ENCODE measurements around the gene COMT. TPM values are rescaled to one million over a fixed set of nuclear protein-coding genes. Genes with fewer than 3 reads are reported as not detected.

Gene COMT
- total RNA-seq, 1 donor from 2014 or later: 186 TPM

GRCh38 chr22:20009018-20009491, 67.5 kb downstream of the COMT start:
- Mint-ChIP-seq H3K27me3 (ENCODE audit: low read depth) (no peaks in the 10 kb centered on the region), H3K36me3 (ENCODE audit: low read depth) (peaks cover 4% of the 10 kb centered on the region), H3K4me3 (ENCODE audit: unreplicated experiment) (no peak overlapping the region), H3K4me1 (ENCODE audit: low read depth) (no peaks in the 10 kb centered on the region), H3K27ac (ENCODE audit: unreplicated experiment) (no peak overlapping the region), H3K9me3 (ENCODE audit: low read depth) (peaks cover 9% of the 10 kb centered on the region)
- TF ChIP-seq CTCF (IDR thresholded peaks at IDR 0.05): no peak
- DNase-seq (ENCODE audit: low spot score): peak; percentile 77

- no peaks in the 10 kb centered on the region for H3K27me3 Mint-ChIP-seq (ENCODE audit: low read depth)
- H3K4me1 Mint-ChIP-seq (ENCODE audit: low read depth): no peaks in the 10 kb centered on the region
- no peak for TF ChIP-seq CTCF (IDR thresholded peaks at IDR 0.05)
- H3K4me3 Mint-ChIP-seq (ENCODE audit: unreplicated experiment): no peak overlapping the region
- no peaks in the 10 kb centered on the region for H3K36me3 Mint-ChIP-seq (ENCODE audit: low read depth)
- no peak overlapping the region for H3K27ac Mint-ChIP-seq (ENCODE audit: unreplicated experiment)
- peak; percentile 77 for DNase-seq (ENCODE audit: low spot score)
- H3K9me3 Mint-ChIP-seq (ENCODE audit: low read depth): peaks cover 2% of the 10 kb centered on the region
These were observed 68.2 kb downstream of the COMT start for GRCh38 chr22:20009582-20010306.

GRCh38 chr22:20010307-20011122, 68.9 kb downstream of the COMT start:
- H3K27ac Mint-ChIP-seq (ENCODE audit: unreplicated experiment): no peak overlapping the region
- H3K27me3 Mint-ChIP-seq (ENCODE audit: low read depth): no peaks in the 10 kb centered on the region
- no peak for TF ChIP-seq CTCF (IDR thresholded peaks at IDR 0.05)
- H3K4me3 Mint-ChIP-seq (ENCODE audit: unreplicated experiment): no peak overlapping the region
- no peaks in the 10 kb centered on the region for H3K4me1 Mint-ChIP-seq (ENCODE audit: low read depth)
- H3K9me3 Mint-ChIP-seq (ENCODE audit: low read depth): no peaks in the 10 kb centered on the region
- no peaks in the 10 kb centered on the region for H3K36me3 Mint-ChIP-seq (ENCODE audit: low read depth)
- DNase-seq (ENCODE audit: low spot score): peak; percentile 86

GRCh38 chr22:20011123-20011992, 69.8 kb downstream of the COMT start:
- no peak for DNase-seq (ENCODE audit: low spot score)
- Mint-ChIP-seq H3K27ac (ENCODE audit: unreplicated experiment) (no peak overlapping the region), H3K4me3 (ENCODE audit: unreplicated experiment) (no peak overlapping the region), H3K27me3 (ENCODE audit: low read depth) (no peaks in the 10 kb centered on the region), H3K9me3 (ENCODE audit: low read depth) (no peaks in the 10 kb centered on the region), H3K4me1 (ENCODE audit: low read depth) (no peaks in the 10 kb centered on the region), H3K36me3 (ENCODE audit: low read depth) (no peaks in the 10 kb centered on the region)
- TF ChIP-seq CTCF (IDR thresholded peaks at IDR 0.05): no peak

Measured in chondrocyte (in vitro differentiated cells).